Testis (tissue), 2 donors: ENCODE data around the gene PDGFC.

Source experiments
- POLR2A ChIP-seq: fragments of 450-650 bp; IDR thresholded peaks from one replicate; pipeline ENCODE4 v1.6.1; 2017; ENCODE audit warnings: antibody characterized with exemption, mild to moderate bottlenecking, moderate library complexity
- TF ChIP-seq, protein P1 (sequence below), 3 experiments: fragments of 450-650 bp in 2 of 3; fragments of 200-600 bp in 1 of 3; sonication (generic) in 1 of 3; IDR thresholded peaks; one replicate each; pipeline ENCODE4 v1.5.1; 2016 to 2019; ENCODE audit warnings: antibody characterized with exemption in 3 of 3, mild to moderate bottlenecking in 2 of 3, moderate library complexity in 1 of 3

DNA sequence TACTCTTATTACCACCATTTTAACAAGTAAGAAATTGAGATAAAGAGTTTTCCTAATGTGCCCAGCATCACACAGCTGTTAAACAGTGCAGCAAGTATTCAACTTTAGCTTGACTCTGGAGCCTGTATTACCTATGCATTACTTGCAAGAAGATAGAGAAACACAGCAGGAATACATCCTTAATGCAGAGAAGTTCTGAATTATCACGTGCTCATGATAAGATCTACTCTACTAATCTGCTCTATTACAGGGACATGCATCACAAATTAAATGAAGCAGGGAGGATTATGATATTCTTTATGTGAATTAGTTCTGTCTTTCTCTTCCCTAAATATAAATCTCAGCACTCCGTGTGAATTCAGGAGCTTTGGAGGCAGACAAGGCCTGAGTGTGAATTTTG is 39.0 kb upstream of the PDGFC start:
- TF ChIP-seq, protein P1, sequence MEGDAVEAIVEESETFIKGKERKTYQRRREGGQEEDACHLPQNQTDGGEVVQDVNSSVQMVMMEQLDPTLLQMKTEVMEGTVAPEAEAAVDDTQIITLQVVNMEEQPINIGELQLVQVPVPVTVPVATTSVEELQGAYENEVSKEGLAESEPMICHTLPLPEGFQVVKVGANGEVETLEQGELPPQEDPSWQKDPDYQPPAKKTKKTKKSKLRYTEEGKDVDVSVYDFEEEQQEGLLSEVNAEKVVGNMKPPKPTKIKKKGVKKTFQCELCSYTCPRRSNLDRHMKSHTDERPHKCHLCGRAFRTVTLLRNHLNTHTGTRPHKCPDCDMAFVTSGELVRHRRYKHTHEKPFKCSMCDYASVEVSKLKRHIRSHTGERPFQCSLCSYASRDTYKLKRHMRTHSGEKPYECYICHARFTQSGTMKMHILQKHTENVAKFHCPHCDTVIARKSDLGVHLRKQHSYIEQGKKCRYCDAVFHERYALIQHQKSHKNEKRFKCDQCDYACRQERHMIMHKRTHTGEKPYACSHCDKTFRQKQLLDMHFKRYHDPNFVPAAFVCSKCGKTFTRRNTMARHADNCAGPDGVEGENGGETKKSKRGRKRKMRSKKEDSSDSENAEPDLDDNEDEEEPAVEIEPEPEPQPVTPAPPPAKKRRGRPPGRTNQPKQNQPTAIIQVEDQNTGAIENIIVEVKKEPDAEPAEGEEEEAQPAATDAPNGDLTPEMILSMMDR (IDR thresholded peaks at IDR 0.05), result no peak
- no peak for TF ChIP-seq POLR2A
